B cell (primary cell): ENCODE results near the gene KLHL35.

Source experiments
- EZH2 ChIP-seq: IDR thresholded peaks from 2 replicates; pipeline ENCODE4 v1.6.1; 2012; ENCODE audit warnings: borderline replicate concordance, low read depth, mild to moderate bottlenecking, moderate library complexity, low read length; ENCODE audit not compliant: insufficient read depth, poor library complexity, severe bottlenecking
- TF ChIP-seq, protein P1 (sequence below): fragments of 200-600 bp; IDR thresholded peaks from one replicate; pipeline ENCODE4 v1.8.0; 2022; ENCODE audit warnings: antibody characterized with exemption, mild to moderate bottlenecking

DNA sequence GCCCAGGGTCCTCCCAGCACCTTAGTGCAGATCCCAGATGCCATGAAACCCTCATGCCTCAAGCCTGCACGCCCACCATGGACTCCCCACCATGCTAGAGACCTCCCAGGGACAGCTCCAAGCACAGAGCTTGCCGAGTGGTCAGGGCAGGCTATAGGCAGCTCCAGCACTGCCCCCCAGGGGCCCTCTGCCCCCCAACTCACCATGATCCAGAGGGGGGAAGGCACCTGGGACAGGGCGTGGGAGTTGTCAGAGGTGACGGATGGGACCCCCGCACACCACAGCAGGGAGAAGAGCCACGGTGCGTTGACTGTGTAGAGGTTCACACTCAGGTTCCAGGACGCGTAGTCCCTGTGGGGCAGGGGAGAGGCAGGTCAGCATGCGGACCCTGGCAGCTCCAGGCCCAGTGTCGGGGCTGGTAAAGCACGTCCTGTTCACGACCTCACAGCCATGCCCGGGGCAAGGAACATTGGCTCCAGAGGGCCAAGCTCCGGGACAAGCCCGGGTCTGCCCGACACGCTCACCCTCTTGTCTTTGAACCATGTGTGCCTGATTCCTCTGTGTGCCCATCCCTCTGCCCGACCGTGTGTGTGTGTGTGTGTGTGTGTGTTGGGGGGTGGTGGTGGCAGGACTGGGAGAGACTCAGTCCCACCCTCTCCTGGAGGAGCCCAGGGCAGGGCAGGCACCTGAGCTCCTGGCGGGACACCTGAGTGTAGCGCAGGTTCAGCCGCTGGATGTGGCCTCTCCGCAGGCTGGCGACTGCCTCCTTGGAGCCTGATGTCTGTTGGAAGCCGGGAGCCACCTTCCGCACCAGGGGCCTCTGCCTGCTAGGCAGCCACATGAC is 8.2 kb upstream of the KLHL35 start:
- TF ChIP-seq, protein P1, sequence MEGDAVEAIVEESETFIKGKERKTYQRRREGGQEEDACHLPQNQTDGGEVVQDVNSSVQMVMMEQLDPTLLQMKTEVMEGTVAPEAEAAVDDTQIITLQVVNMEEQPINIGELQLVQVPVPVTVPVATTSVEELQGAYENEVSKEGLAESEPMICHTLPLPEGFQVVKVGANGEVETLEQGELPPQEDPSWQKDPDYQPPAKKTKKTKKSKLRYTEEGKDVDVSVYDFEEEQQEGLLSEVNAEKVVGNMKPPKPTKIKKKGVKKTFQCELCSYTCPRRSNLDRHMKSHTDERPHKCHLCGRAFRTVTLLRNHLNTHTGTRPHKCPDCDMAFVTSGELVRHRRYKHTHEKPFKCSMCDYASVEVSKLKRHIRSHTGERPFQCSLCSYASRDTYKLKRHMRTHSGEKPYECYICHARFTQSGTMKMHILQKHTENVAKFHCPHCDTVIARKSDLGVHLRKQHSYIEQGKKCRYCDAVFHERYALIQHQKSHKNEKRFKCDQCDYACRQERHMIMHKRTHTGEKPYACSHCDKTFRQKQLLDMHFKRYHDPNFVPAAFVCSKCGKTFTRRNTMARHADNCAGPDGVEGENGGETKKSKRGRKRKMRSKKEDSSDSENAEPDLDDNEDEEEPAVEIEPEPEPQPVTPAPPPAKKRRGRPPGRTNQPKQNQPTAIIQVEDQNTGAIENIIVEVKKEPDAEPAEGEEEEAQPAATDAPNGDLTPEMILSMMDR: no peak
- TF ChIP-seq EZH2: no peak
